Measurements from ENCODE around the gene SLC10A7. TPM values are rescaled to one million over a fixed set of nuclear protein-coding genes. Genes with fewer than 3 reads are reported as not detected.

SLC10A7 gene
- total and polyA plus RNA-seq, 2 experiments from 2014 or later = 8.3 to 21.2 TPM

GRCh38 chr4:146477054-146477453 lies 44.7 kb downstream of the SLC10A7 start:
- Histone ChIP-seq H3K79me2 (no peaks in the 10 kb centered on the region), H3K4me3 (no peak overlapping the region), H3K4me2 (no peak overlapping the region), H3K4me1 (ENCODE audit: insufficient read depth) (no peaks in the 10 kb centered on the region), H4K20me1 (ENCODE audit: insufficient read depth, poor library complexity, severe bottlenecking) (no peaks in the 10 kb centered on the region), H3K36me3 (replicated peaks; ENCODE audit: insufficient read depth, low read depth) (no peaks in the 10 kb centered on the region), H2AFZ (no peak overlapping the region), H3K27ac (no peak overlapping the region), H3K27me3 (no peaks in the 10 kb centered on the region), H3K9me3 (ENCODE audit: low read depth) (no peaks in the 10 kb centered on the region), H3K9me2 (replicated peaks; ENCODE audit: insufficient read depth) (no peaks in the 10 kb centered on the region)
- TF ChIP-seq CTCF (IDR thresholded peaks at IDR 0.05; ENCODE audit: poor library complexity) = no peak
- TF ChIP-seq EZH2phosphoT487 (IDR thresholded peaks at IDR 0.05; ENCODE audit: low read depth, severe bottlenecking, unreplicated experiment) = no peak
- no peak for TF ChIP-seq EZH2 (IDR thresholded peaks at IDR 0.05; ENCODE audit: borderline replicate concordance)
- DNase-seq (ENCODE audit: low spot score) = no peak
- WGBS (ENCODE audit: low lambda C conversion rate, missing lambda C conversion rate) = 77% methylated on average over 2 of the region's 2 CpGs

- TF ChIP-seq EZH2phosphoT487 (IDR thresholded peaks at IDR 0.05; ENCODE audit: low read depth, severe bottlenecking, unreplicated experiment) (no peak), EZH2 (IDR thresholded peaks at IDR 0.05; ENCODE audit: borderline replicate concordance) (no peak), CTCF (IDR thresholded peaks at IDR 0.05; ENCODE audit: poor library complexity) (no peak)
- no peak overlapping the region for H3K4me2 ChIP-seq
Observed at GRCh38 chr4:146472404-146472803, 49.3 kb downstream of the SLC10A7 start.

GRCh38 chr4:146470604-146471003 lies 51.1 kb downstream of the SLC10A7 start:
- Histone ChIP-seq H3K9me2 (replicated peaks; ENCODE audit: insufficient read depth) (no peaks in the 10 kb centered on the region), H3K79me2 (no peaks in the 10 kb centered on the region), H4K20me1 (ENCODE audit: insufficient read depth, poor library complexity, severe bottlenecking) (no peaks in the 10 kb centered on the region), H3K9me3 (ENCODE audit: low read depth) (no peaks in the 10 kb centered on the region), H3K4me2 (no peak overlapping the region), H3K27ac (no peak overlapping the region), H3K4me3 (no peak overlapping the region), H3K4me1 (ENCODE audit: insufficient read depth) (no peaks in the 10 kb centered on the region), H2AFZ (no peak overlapping the region), H3K27me3 (no peaks in the 10 kb centered on the region), H3K36me3 (replicated peaks; ENCODE audit: insufficient read depth, low read depth) (no peaks in the 10 kb centered on the region)
- TF ChIP-seq EZH2 (IDR thresholded peaks at IDR 0.05; ENCODE audit: borderline replicate concordance) (no peak), CTCF (IDR thresholded peaks at IDR 0.05; ENCODE audit: poor library complexity) (no peak), EZH2phosphoT487 (IDR thresholded peaks at IDR 0.05; ENCODE audit: low read depth, severe bottlenecking, unreplicated experiment) (no peak)
- DNase-seq (ENCODE audit: low spot score) = no peak

More at GRCh38 chr4:146472404-146472803, 49.3 kb downstream of the SLC10A7 start:
- no peaks in the 10 kb centered on the region for H3K27me3 ChIP-seq
- H3K9me2 ChIP-seq (replicated peaks; ENCODE audit: insufficient read depth) = no peaks in the 10 kb centered on the region
- no peak overlapping the region for H3K27ac ChIP-seq
- H3K4me3 ChIP-seq = no peak overlapping the region
- no peak for DNase-seq (ENCODE audit: low spot score)
- H3K79me2 ChIP-seq = no peaks in the 10 kb centered on the region
- H3K9me3 ChIP-seq (ENCODE audit: low read depth) = no peaks in the 10 kb centered on the region
- H4K20me1 ChIP-seq (ENCODE audit: insufficient read depth, poor library complexity, severe bottlenecking) = no peaks in the 10 kb centered on the region
- no peaks in the 10 kb centered on the region for H3K4me1 ChIP-seq (ENCODE audit: insufficient read depth)
- WGBS (ENCODE audit: low lambda C conversion rate, missing lambda C conversion rate) = 78% methylated on average over 1 of the region's 1 CpG
- H2AFZ ChIP-seq = no peak overlapping the region
- H3K36me3 ChIP-seq (replicated peaks; ENCODE audit: insufficient read depth, low read depth) = no peaks in the 10 kb centered on the region

GRCh38 chr4:146469022-146469421 lies 52.7 kb downstream of the SLC10A7 start:
- H3K79me2 ChIP-seq = no peaks in the 10 kb centered on the region
- no peaks in the 10 kb centered on the region for H4K20me1 ChIP-seq (ENCODE audit: insufficient read depth, poor library complexity, severe bottlenecking)
- no peak for TF ChIP-seq CTCF (IDR thresholded peaks at IDR 0.05; ENCODE audit: poor library complexity)
- no peak for TF ChIP-seq EZH2 (IDR thresholded peaks at IDR 0.05; ENCODE audit: borderline replicate concordance)
- TF ChIP-seq EZH2phosphoT487 (IDR thresholded peaks at IDR 0.05; ENCODE audit: low read depth, severe bottlenecking, unreplicated experiment) = no peak
- 94% methylated on average over 1 of the region's 1 CpG for WGBS (ENCODE audit: low lambda C conversion rate, missing lambda C conversion rate)
- H3K4me1 ChIP-seq (ENCODE audit: insufficient read depth) = no peaks in the 10 kb centered on the region
- no peaks in the 10 kb centered on the region for H3K27me3 ChIP-seq
- no peak for DNase-seq (ENCODE audit: low spot score)
- no peak overlapping the region for H3K4me3 ChIP-seq
- no peaks in the 10 kb centered on the region for H3K36me3 ChIP-seq (replicated peaks; ENCODE audit: insufficient read depth, low read depth)
- no peaks in the 10 kb centered on the region for H3K9me3 ChIP-seq (ENCODE audit: low read depth)
- H3K4me2 ChIP-seq = no peak overlapping the region
- no peaks in the 10 kb centered on the region for H3K9me2 ChIP-seq (replicated peaks; ENCODE audit: insufficient read depth)
- no peak overlapping the region for H2AFZ ChIP-seq
- no peak overlapping the region for H3K27ac ChIP-seq
